Activated T-cell treated with anti-CD3 and anti-CD28 coated beads, Interleukin-2, amount 50 U/mL, for 48 hours (primary cell): Measurements from ENCODE around the gene EBP.
"Not testable (repeated sequence)": the region's sequence is repeated elsewhere in the genome, so short reads cannot be mapped to it uniquely, and the experiment has no call there.

Experiments
- DNase-seq, 2 experiments: peaks; one replicate each; pipeline ENCODE4 v3.0.0-alpha.2; 2020

The EBP gene

GRCh38 chrX:48496660-48497059, 24.9 kb upstream of the EBP start:
- DNase-seq: no peak

GRCh38 chrX:48497871-48498270, 23.7 kb upstream of the EBP start:
- no peak for DNase-seq

GRCh38 chrX:48498374-48498809, 23.2 kb upstream of the EBP start:
- no peak for DNase-seq

- DNase-seq: no peak
Observed at GRCh38 chrX:48504261-48504660, 17.3 kb upstream of the EBP start.

GRCh38 chrX:48505481-48505880, 16.1 kb upstream of the EBP start:
- DNase-seq: no peak

- no peak for DNase-seq
Observed at GRCh38 chrX:48507246-48507645, 14.4 kb upstream of the EBP start.

- peak; percentile 81 to 83 for DNase-seq
Observed at GRCh38 chrX:48508400-48509244, 13.0 kb upstream of the EBP start, which contains the start of gene PORCN. Gene PORCN (plus strand): TSS chrX:48508992. CDS start chrX:48509821, 829 bp downstream.

GRCh38 chrX:48509245-48509590, 12.4 kb upstream of the EBP start:
- no peak for DNase-seq

- no peak for DNase-seq
Observed at GRCh38 chrX:48509619-48510018, 12.0 kb upstream of the EBP start.

GRCh38 chrX:48511560-48511959, 10.0 kb upstream of the EBP start:
- no peak for DNase-seq

GRCh38 chrX:48512371-48512935, 9.2 kb upstream of the EBP start:
- DNase-seq: no peak

GRCh38 chrX:48513670-48514069, 7.9 kb upstream of the EBP start:
- no peak for DNase-seq

- no peak for DNase-seq
Observed at GRCh38 chrX:48514126-48514806, 7.3 kb upstream of the EBP start.

GRCh38 chrX:48514868-48515460, 6.6 kb upstream of the EBP start:
- DNase-seq: no peak

GRCh38 chrX:48515842-48516241, 5.8 kb upstream of the EBP start:
- DNase-seq: no peak

GRCh38 chrX:48516285-48516684, 5.3 kb upstream of the EBP start:
- DNase-seq: no peak

- DNase-seq: no peak
Observed at GRCh38 chrX:48516987-48517386, 4.6 kb upstream of the EBP start.

- DNase-seq: not testable (repeated sequence)
Observed at GRCh38 chrX:48519481-48519880, 2.1 kb upstream of the EBP start.

- DNase-seq: no peak
Observed at GRCh38 chrX:48520455-48520854, 1.2 kb upstream of the EBP start.

GRCh38 chrX:48520976-48521352, 644 bp upstream of the EBP start:
- DNase-seq: no peak

GRCh38 chrX:48522291-48522690, 683 bp downstream of the EBP start:
- no peak for DNase-seq

- DNase-seq: no peak
Observed at GRCh38 chrX:48523682-48524081, 2.1 kb downstream of the EBP start.

- not testable (repeated sequence) for DNase-seq
Observed at GRCh38 chrX:48525853-48526252, 4.2 kb downstream of the EBP start.

GRCh38 chrX:48530736-48531135, 9.1 kb downstream of the EBP start:
- DNase-seq: no peak
